GM23338 (cell line): Measurements from ENCODE around the gene AKTIP.

Source experiments
- CTCF ChIP-seq, 2 experiments: fragments of 200-600 bp in 1 of 2; sonication (generic) in 1 of 2; conservative IDR thresholded peaks; 2 replicates each; pipeline versions ENCODE4 v1.5.1 to v1.6.1; 2016 to 2017; ENCODE audit warnings: antibody characterized with exemption in 2 of 2, low read depth in 2 of 2, mild to moderate bottlenecking in 2 of 2, moderate library complexity in 1 of 2
- EZH2 ChIP-seq: fragments of 200-600 bp; sonication (generic); IDR thresholded peaks from one replicate; pipeline ENCODE4 v1.8.0; 2017; ENCODE audit warnings: antibody characterized with exemption, mild to moderate bottlenecking, low read depth; ENCODE audit not compliant: unreplicated experiment
- POLR2AphosphoS5 ChIP-seq: IDR thresholded peaks from 2 replicates; pipeline ENCODE4 v1.6.1; 2016; ENCODE audit warnings: antibody characterized with exemption, low read depth
- REST ChIP-seq: IDR thresholded peaks from one replicate; pipeline ENCODE4 v1.6.1; 2018; ENCODE audit warnings: antibody characterized with exemption; ENCODE audit not compliant: unreplicated experiment

- TF ChIP-seq CTCF (conservative IDR thresholded peaks at IDR 0.05; ENCODE audit: low read depth in 2 of 2) (no peak), EZH2 (no peak), POLR2AphosphoS5 (no peak), REST (no peak)
These were observed 8.0 kb upstream of the AKTIP start for GRCh38 chr16:53511084-53511402.
